AG08396 (cell line): ENCODE results near the gene C1QL2.

Source experiments
- DNase-seq: peaks from one replicate; pipeline ENCODE4 v3.0.0; 2012; ENCODE audit warnings: low spot score, mixed read lengths

Gene C1QL2

GRCh38 chr2:119137502-119137901 is 21.0 kb downstream of the C1QL2 start:
- DNase-seq, result no peak

DNA sequence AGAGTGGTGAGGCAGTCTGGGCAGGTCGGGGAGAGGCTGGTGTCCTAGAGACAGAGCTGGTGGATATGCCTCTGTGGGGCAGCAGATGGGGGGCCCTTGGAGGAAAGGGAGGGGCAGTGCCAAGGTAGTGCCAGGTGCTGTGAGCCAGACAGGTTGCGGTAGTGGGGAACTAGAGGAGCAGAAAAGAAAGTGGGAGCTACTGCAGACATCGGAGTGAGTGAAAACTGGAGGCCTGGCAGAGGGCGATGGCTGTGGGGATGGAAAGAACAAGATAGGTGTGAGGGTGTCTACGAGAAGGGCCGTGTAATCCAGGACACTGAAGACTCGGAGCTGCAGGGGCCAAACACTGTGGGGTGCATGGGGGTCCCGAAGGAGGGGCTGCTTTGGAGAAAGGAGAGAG is 21.7 kb downstream of the C1QL2 start:
- DNase-seq, result no peak

- DNase-seq, result no peak
Measured at GRCh38 chr2:119136093-119136492, 22.5 kb downstream of the C1QL2 start.

DNA sequence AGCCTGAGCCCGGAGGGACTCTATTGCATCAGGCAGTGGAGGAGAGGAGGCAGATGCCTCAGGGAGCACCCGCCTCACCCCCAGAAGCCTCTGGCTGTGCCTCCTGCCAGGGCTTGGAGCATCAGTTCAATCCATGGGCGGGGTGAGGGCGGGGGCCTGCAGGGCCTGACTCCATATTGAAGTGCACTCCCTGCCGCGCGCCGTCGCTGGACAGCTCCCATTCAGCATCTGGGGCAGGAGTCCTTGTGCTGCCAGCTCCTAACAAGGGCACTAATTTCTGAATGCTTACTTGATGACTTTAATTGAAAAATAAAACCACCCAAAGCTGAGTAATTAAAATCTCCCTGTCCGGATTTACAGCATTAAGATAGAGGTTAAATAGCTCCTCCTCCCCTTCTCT is 23.8 kb downstream of the C1QL2 start:
- DNase-seq, result no peak

DNA sequence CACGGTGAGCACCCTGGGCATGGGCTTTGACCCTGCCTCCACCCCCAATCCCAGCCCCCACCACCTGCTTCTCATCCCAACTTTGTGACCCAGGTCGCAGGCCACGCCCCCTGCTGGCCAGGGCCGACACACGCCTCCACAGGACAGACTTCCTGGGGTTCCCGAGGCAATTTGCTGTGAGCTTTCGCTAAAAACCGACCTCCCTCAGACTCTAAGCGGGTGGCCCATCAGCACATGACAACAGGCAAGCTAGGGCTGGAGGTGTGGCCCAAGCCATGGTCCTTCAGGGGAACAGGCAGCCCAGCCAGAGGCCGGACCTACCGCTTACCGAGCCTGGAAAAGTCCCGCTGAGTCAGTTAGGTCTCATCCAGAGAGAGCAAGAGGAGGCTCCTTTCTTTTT is 31.9 kb downstream of the C1QL2 start:
- peak; percentile 34 for DNase-seq

DNA sequence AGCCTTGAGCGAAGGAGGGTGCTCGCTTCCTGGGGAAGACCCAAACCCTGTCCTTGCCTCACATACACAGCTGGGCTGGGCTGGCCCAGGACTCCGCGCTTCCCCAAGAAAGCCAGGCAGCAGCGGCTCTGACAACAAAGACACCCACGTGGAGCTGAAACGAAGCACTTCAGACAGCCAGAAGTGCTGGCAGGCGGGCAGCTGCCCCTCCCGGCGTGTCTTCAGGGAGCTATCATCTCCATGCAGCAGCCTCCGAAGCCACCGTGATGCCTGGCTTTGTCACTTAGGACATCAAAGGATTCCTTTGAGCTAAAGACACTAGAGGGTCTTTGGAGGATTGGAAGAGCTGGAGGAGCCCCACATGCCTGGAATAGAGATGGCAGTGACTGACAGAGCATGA is 35.2 kb downstream of the C1QL2 start:
- DNase-seq, result no peak

DNA sequence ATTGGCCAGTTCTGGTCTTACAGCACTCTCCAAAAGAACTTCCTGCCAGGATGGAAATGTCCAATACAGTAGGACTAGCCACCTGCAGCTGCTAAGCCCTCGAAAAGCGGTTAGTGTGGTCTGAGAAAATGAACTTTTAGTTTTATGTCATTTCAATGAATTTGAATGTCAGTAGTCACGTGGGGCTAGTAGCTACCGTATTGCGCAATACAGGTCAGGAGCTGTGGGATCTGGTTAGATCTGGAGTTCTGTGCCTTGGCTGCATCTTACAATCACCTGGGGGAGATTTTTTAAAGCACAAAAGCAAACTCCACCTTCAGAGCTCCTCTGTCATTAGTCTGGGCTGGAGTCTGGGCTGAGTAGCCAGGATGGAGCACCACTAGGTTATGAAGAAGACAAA is 35.9 kb downstream of the C1QL2 start:
- no peak for DNase-seq

- DNase-seq, result no peak
Measured at GRCh38 chr2:119119999-119120756, 38.4 kb downstream of the C1QL2 start.

- no peak for DNase-seq
Measured at GRCh38 chr2:119119076-119119785, 39.3 kb downstream of the C1QL2 start.

GRCh38 chr2:119117891-119118882 is 40.4 kb downstream of the C1QL2 start:
- no peak for DNase-seq

DNA sequence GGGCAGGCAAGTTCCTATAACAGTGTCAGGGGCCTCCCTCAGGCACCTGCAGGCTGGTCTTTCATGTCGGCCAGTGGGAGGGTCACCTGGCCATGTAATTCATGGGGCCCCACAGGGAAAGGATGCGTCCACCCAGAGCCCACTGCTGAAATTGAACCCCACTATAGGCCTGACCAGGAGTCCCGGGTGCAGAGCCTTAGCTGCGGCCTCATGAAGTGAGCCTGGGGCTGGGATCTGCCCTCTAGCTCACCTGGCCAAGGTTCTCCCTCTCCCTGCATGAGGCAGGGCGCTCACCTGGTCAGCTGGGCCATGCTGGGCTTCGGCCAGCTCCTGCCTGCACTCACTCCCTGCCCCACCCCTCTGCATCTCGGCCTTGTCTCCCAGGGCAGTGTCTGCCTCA is 41.1 kb downstream of the C1QL2 start:
- no peak for DNase-seq

GRCh38 chr2:119116411-119117295 is 41.9 kb downstream of the C1QL2 start:
- no peak for DNase-seq

DNA sequence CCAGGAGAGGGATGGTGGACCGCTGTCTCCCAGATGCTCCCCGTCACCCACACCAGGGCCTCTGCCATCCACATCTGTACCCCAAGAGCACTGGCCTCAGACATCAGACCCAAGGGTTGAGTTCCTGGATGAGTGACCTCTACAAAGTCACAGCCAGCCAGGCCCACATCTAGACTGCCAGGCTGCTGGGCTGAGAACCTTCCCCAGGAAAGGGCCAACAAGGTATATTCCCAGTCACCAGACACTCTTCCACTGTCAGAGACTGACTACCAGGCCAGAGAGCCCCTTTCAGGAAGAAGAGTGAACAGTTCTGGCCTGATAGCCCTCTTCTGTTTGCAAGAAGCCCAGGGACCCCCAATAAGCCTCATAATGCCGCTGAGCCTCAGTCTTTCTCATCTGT is 44.3 kb downstream of the C1QL2 start:
- DNase-seq, result no peak

GRCh38 chr2:119113489-119113770 is 45.1 kb downstream of the C1QL2 start:
- DNase-seq, result no peak

DNA sequence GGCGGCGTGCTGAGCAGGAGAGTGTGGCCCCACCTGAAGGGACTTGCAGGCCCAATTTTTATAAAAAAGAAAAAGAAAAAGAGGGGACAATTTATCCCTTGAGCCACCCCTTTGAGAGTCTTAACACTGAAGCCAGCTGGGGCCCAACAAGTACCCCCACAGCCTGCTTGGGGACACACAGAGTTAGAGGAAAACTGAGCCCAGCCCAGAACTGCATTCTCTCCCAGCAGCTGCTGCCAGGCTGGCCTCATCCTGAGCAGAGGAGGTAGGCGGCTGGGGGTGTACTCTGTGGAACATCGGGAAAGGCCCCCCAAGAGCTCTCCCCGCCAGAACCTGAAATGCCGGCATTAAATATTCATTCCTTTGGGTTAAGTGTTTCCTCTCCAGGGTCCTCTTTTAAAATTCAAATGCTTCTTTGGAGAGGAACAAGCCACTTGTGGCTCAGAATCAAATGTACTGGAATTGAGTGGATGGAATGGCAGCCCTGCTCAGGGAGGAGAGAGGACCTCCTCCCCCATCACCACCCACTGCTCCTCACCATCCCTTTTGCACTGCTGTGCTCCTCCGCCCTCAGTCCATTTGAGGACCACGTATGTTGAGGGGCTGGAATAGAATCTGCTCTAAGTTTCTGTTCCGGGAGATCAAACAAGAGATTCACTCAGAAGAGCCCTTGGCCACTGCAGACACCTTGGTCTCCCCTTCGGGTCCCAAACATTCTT is 45.6 kb downstream of the C1QL2 start:
- no peak for DNase-seq

DNA sequence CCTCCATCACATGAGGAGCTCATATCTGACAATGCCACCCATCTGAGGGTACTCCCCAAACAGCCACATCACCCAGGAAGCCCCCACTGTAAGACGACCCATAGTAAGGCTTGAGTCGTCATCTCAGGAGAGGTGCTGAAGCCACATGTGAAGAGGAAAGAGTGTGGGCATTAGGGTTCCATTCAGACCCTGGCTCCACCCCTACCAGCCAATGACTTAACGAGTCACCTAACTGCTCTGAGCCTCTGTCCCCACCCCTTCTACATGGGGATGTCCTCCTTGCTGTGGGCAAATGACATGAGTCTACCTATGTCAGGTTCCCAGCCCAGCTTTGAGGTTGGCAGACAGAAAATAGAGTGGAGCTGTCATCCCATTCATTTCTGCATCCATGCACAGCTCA is 46.3 kb downstream of the C1QL2 start:
- no peak for DNase-seq

GRCh38 chr2:119111115-119111975 is 47.2 kb downstream of the C1QL2 start:
- no peak for DNase-seq

- no peak for DNase-seq
Measured at GRCh38 chr2:119109866-119110265, 48.7 kb downstream of the C1QL2 start.

DNA sequence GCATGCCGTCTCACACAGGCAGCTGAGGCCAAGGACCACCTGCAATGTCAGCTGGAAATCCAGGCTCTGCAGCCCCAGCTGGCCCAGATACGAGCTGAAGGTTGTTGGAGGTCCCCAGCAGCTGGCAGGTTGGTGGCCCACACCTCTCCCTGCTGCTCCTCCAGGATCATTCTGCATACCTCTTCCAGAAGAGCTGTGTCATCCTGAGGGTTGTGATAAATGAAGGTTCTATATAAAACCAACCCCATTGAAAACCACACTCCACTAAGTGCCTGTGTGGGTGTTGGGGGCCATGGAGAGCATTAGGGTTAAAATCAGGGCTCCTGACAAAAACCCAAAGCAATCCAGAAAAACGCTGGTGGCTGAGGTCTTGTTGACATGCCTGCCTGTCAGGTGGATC is 50.4 kb downstream of the C1QL2 start:
- DNase-seq, result no peak

DNA sequence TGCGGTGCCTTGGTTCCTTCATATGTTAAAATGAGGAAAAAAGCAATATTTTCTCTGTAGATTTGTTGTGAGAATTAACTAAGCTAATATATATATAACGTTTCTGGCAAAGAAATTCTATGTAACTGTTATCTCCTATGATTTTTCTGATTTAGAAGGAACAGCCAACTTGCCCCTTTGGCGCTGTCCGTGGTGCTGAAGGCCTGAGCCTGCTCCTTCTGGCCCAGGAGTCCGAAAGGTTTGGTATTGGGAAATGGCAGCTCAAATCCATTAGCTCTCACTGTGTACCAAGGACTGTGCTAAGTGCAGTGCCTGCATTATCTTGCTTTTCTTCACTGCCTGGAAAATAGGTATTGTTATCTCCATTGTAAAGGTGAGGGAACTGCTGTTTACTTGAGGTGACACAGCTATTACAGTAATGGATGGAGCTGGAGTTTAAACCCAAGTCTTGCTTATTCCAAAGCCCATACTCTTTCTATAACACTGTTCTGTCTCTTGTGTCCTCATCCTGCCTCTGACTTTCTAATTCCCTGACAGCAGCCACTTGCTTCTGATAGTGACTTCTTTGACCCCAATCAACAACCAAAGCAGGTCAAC is 52.2 kb downstream of the C1QL2 start:
- peak; percentile 18 for DNase-seq
